Lung (tissue), 12 donors: ENCODE results near the gene ELL. TPM values are rescaled to one million over a fixed set of nuclear protein-coding genes. Genes with fewer than 3 reads are reported as not detected.

Experiments used
- ATAC-seq: fragments of 200-7000 bp; cut with Tn5 transposase; one replicate; pipeline ENCODE4 v1.9.1; 2020; ENCODE audit warnings: moderate number of reproducible peaks; ENCODE audit not compliant: insufficient read depth, low FRiP score
- DNase-seq, 3 donors: peaks; one replicate each; pipeline ENCODE4 v3.0.0-alpha.2; 2013 to 2017
- H3K27ac ChIP-seq, 2 donors: one replicate each; pipeline ENCODE4 v1.5.1; 2013; ENCODE audit warnings: mild to moderate bottlenecking in 2 of 2, moderate library complexity in 2 of 2, control low read depth in 1 of 2, inconsistent platforms in 1 of 2, low read depth in 1 of 2, low read length in 1 of 2
- H3K27me3 ChIP-seq, 3 donors: one replicate each; pipeline ENCODE4 v1.5.1; 2013; ENCODE audit warnings: low read length in 2 of 3; ENCODE audit not compliant: control insufficient read depth in 3 of 3, insufficient read depth in 3 of 3
- H3K36me3 ChIP-seq, 4 donors: one replicate each; pipeline ENCODE4 v1.5.1; 2013; ENCODE audit warnings: low read length in 4 of 4, mild to moderate bottlenecking in 1 of 4, moderate library complexity in 1 of 4; ENCODE audit not compliant: control insufficient read depth in 4 of 4, insufficient read depth in 4 of 4
- H3K4me1 ChIP-seq, 5 donors: one replicate each; pipeline ENCODE4 v1.5.1; 2013; ENCODE audit warnings: low read length in 5 of 5, mild to moderate bottlenecking in 2 of 5, moderate library complexity in 1 of 5; ENCODE audit not compliant: control insufficient read depth in 5 of 5, insufficient read depth in 5 of 5
- H3K4me3 ChIP-seq: one replicate; pipeline ENCODE4 v1.5.1; 2013; ENCODE audit warnings: mild to moderate bottlenecking, control low read depth, moderate library complexity
- H3K9ac ChIP-seq, 2 donors: one replicate each; pipeline ENCODE4 v1.5.1; 2013; ENCODE audit warnings: low read length in 2 of 2, control low read depth in 1 of 2; ENCODE audit not compliant: insufficient read depth in 1 of 2
- H3K9me3 ChIP-seq, 4 donors: one replicate each; pipeline ENCODE4 v1.5.1; 2013; ENCODE audit warnings: low read length in 3 of 4, mild to moderate bottlenecking in 1 of 4, moderate library complexity in 1 of 4; ENCODE audit not compliant: control insufficient read depth in 4 of 4, insufficient read depth in 3 of 4
- WGBS, 2 donors: extraction: QIAGEN DNeasy Blood & Tissue Kit; methylation state at CpG; one replicate each; pipeline ENCODE4 v1.1.7; 2013; 5-methylcytosine and 5-hydroxymethylcytosine counted together
- polyA plus RNA-seq, 2 donors: library from polyadenylated mRNA; stranded (reverse); fragments of 200-250 nt; gene quantifications; one replicate each; pipeline ENCODE4 v1.2.1, GENCODE V29; 2013
- total RNA-seq, 2 donors: library from RNA; depleted of rRNA in 1 of 2; stranded (reverse); fragments of >200 nt in 1 of 2; gene quantifications; one replicate each; pipeline ENCODE4 v1.2.1, GENCODE V29; 2014 to 2021
- TF ChIP-seq, protein P1 (sequence below): IDR thresholded peaks from 2 replicates; pipeline ENCODE4 v1.5.1; 2012; ENCODE audit warnings: mild to moderate bottlenecking; ENCODE audit errors: control extremely low read depth, extremely low read depth
- donor health status: control.
- donor health status: control.
- donor health status: Bipolar disorder and iron deficiency.
- donor health status: healthy.
- donor health status: DM: yes; HTN: yes; CAD: no.

Gene ELL
- total and polyA plus RNA-seq, 4 donors = 9.3 to 26.8 (median 20.7) TPM

DNA sequence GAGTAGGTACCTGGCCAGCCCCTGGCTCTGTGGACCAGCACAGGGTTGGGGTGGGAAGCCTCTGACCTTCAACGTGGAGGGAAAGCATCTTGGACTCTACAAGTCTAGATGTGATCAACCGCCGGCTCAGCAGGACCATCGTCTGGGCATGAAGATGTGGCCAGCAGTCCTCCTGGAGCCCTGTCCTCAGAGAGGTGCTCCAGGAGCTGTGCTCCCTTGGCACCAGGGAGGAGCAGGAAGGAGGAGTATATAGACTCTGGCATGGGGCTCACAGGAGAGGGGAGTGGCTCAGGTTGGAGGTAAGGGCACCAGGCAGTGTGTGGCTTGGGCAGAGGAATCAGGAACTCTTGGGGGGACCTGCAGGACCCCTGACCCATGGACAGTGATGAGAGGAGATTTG lies 65.6 kb downstream of the ELL start:
- no peaks in the 10 kb centered on the region for H3K27me3 ChIP-seq
- peaks cover 3 to 23% (median 8%) of the 10 kb centered on the region in 5 donors for H3K4me1 ChIP-seq
- no peak overlapping the region for H3K9ac ChIP-seq
- 86 to 91% methylated on average over 4 of the region's 4 CpGs for WGBS, 2 donors
- ATAC-seq (no peak), DNase-seq (no peak)
- H3K27ac ChIP-seq = no peak overlapping the region
- H3K36me3 ChIP-seq = peaks cover 0 to 55% (median 13%) of the 10 kb centered on the region in 4 donors
- H3K4me3 ChIP-seq = no peak overlapping the region
- TF ChIP-seq, protein P1, sequence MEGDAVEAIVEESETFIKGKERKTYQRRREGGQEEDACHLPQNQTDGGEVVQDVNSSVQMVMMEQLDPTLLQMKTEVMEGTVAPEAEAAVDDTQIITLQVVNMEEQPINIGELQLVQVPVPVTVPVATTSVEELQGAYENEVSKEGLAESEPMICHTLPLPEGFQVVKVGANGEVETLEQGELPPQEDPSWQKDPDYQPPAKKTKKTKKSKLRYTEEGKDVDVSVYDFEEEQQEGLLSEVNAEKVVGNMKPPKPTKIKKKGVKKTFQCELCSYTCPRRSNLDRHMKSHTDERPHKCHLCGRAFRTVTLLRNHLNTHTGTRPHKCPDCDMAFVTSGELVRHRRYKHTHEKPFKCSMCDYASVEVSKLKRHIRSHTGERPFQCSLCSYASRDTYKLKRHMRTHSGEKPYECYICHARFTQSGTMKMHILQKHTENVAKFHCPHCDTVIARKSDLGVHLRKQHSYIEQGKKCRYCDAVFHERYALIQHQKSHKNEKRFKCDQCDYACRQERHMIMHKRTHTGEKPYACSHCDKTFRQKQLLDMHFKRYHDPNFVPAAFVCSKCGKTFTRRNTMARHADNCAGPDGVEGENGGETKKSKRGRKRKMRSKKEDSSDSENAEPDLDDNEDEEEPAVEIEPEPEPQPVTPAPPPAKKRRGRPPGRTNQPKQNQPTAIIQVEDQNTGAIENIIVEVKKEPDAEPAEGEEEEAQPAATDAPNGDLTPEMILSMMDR = no peak
- no peaks in the 10 kb centered on the region for H3K9me3 ChIP-seq

DNA sequence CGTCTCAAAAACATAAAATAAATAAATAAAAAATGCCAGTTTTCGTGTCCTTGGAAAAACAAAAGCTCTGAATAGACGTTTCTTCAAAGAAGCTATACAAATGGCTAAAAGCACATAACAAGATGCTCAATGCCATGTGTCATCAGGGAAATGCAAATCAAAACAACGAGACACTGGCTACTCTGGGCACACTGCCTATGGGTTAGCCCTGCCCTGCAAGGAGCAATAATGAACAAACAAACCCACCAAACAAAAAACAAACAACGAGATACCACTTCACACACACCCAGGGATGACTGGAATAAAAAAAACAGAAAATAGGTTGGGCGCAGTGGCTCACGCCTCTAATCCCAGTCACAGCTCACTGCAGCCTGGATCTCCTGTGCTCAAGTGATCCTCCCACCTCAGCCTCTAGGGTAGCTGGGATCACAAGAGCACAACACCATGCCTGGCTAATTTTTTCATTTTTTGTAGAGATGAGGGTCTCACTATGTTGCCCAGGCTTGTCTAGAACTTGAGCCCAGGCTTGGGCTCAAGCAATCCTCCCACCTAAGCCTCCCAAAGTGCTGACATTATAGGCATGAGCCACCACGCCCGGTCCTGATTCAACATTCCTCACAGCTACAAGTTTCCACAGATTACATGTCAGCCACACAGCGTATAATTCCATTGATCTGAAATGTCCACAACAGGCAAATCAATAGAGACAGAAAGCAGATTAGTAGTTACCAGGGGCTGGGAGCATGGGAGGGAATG lies 68.4 kb downstream of the ELL start:
- ATAC-seq (no peak), DNase-seq (no peak)
- Histone ChIP-seq H3K9me3 (no peaks in the 10 kb centered on the region), H3K27ac (no peak overlapping the region), H3K27me3 (no peaks in the 10 kb centered on the region), H3K36me3 (peaks cover 0 to 57% (median 13%) of the 10 kb centered on the region in 4 donors), H3K4me1 (peaks cover 0 to 14% (median 0%) of the 10 kb centered on the region in 5 donors), H3K9ac (no peak overlapping the region), H3K4me3 (no peak overlapping the region)
- TF ChIP-seq, protein P1 = no peak
- WGBS, 2 donors = 84 to 88% methylated on average over 10 of the region's 10 CpGs

DNA sequence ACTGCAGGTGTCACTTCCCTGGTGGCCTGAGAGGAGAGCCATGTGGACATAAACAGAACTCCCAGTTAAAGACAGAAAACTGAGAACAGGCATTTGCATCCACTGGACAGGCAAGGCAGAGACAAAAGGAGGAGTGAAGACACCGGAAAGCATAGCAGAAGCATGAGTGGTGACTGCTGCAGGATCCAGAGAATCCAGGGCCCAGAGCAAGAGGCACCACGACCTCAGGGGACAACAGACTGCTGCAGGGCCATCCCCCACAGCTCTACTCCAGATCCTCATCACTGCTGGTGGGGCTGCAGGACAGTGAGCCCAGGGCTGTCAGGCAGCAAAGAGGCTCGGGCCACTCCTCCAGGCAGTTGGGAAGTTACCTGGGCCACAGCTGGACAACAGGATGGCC lies 69.5 kb downstream of the ELL start:
- WGBS, 2 donors = 87 to 88% methylated on average over 3 of the region's 3 CpGs
- no peak for DNase-seq
- no peak overlapping the region for H3K27ac ChIP-seq
- no peak overlapping the region for H3K4me3 ChIP-seq
- TF ChIP-seq, protein P1 = no peak
- H3K9ac ChIP-seq = no peak overlapping the region
- H3K27me3 ChIP-seq = no peaks in the 10 kb centered on the region
- H3K36me3 ChIP-seq = peaks cover 2 to 54% (median 11%) of the 10 kb centered on the region in 4 donors
- no peaks in the 10 kb centered on the region for H3K9me3 ChIP-seq
- no peak for ATAC-seq
- H3K4me1 ChIP-seq = peaks cover 0 to 14% (median 0%) of the 10 kb centered on the region in 5 donors
